Posterior vena cava (tissue), 2 donors: ENCODE data around the gene CDH15. TPM values are rescaled to one million over a fixed set of nuclear protein-coding genes. Genes with fewer than 3 reads are reported as not detected.
"Not testable (repeated sequence)": the region's sequence is repeated elsewhere in the genome, so short reads cannot be mapped to it uniquely, and the experiment has no call there.

Experiments used
- DNase-seq: peaks from one replicate; pipeline ENCODE4 v3.0.0-alpha.2; 2020; ENCODE audit warnings: low spot score
- intact Hi-C, 2 donors: fragments of 100-400 bp; cut with DNase I; formaldehyde crosslinking; loops; one replicate each; pipeline versions ENCODE4 v1.14.1 to v1.14.2; 2022 to 2023
- total RNA-seq, 2 donors: library from RNA; stranded (reverse); fragmentation: NEBNext Ultra II Directional; extraction: Animal tissue kit (Norgen Biotek cat#: 25700); gene quantifications; one replicate each; pipeline ENCODE4 v1.2.1, GENCODE V29; 2021
- donor health status: DM: yes; HTN: yes; CAD: no.
- donor health status: DM: yes; HTN: yes; CAD: no.

CDH15 gene
- total RNA-seq, 2 donors from 2014 or later: 0.46 TPM; not detected in 1

- intact Hi-C loops: no loop called here
Measured at GRCh38 chr16:89178453-89179147, 7.1 kb downstream of the CDH15 start.

GRCh38 chr16:89179148-89179484 lies 7.6 kb downstream of the CDH15 start:
- no peak for DNase-seq
- intact Hi-C loops: no loop called here

More at GRCh38 chr16:89178453-89179147, 7.1 kb downstream of the CDH15 start:
- no peak for DNase-seq

GRCh38 chr16:89179656-89180315 lies 8.2 kb downstream of the CDH15 start:
- DNase-seq: no peak
- intact Hi-C loops: no loop called here

- no peak for DNase-seq
- intact Hi-C loops: no loop called here
Measured at GRCh38 chr16:89183463-89183862, 11.9 kb downstream of the CDH15 start.

GRCh38 chr16:89183975-89184676 lies 12.6 kb downstream of the CDH15 start:
- intact Hi-C loops: no loop called here

GRCh38 chr16:89184677-89184932 lies 13.1 kb downstream of the CDH15 start:
- no peak for DNase-seq
- intact Hi-C loops: no loop called here

More at GRCh38 chr16:89183975-89184676, 12.6 kb downstream of the CDH15 start:
- no peak for DNase-seq

GRCh38 chr16:89184933-89185794 lies 13.6 kb downstream of the CDH15 start:
- no peak for DNase-seq
- intact Hi-C loops: no loop called here

- DNase-seq, intact Hi-C loops: not testable (repeated sequence)
Measured at GRCh38 chr16:89185887-89186592, 14.5 kb downstream of the CDH15 start.

GRCh38 chr16:89186593-89187031 lies 15.1 kb downstream of the CDH15 start:
- DNase-seq, intact Hi-C loops: not testable (repeated sequence)

GRCh38 chr16:89187032-89187769 lies 15.7 kb downstream of the CDH15 start:
- DNase-seq: peak; percentile 81
- intact Hi-C loops: no loop called here

- DNase-seq: peak; percentile 77
- intact Hi-C loops: no loop called here
Measured at GRCh38 chr16:89187770-89188392, 16.3 kb downstream of the CDH15 start.

GRCh38 chr16:89188471-89189357 lies 17.2 kb downstream of the CDH15 start:
- intact Hi-C loops, DNase-seq: not testable (repeated sequence)

GRCh38 chr16:89189358-89190025 lies 17.9 kb downstream of the CDH15 start:
- peak; percentile 76 for DNase-seq
- intact Hi-C loops: no loop called here

- DNase-seq: peak; percentile 78
- intact Hi-C loops: no loop called here
Measured at GRCh38 chr16:89190150-89190958, 18.8 kb downstream of the CDH15 start.

GRCh38 chr16:89191033-89191900 lies 19.7 kb downstream of the CDH15 start:
- intact Hi-C loops: no loop called here

More at GRCh38 chr16:89191033-89191900, 19.7 kb downstream of the CDH15 start:
- peak; percentile 82 for DNase-seq
